ENCODE measurements around the gene FBXO38.

The FBXO38 gene

DNA sequence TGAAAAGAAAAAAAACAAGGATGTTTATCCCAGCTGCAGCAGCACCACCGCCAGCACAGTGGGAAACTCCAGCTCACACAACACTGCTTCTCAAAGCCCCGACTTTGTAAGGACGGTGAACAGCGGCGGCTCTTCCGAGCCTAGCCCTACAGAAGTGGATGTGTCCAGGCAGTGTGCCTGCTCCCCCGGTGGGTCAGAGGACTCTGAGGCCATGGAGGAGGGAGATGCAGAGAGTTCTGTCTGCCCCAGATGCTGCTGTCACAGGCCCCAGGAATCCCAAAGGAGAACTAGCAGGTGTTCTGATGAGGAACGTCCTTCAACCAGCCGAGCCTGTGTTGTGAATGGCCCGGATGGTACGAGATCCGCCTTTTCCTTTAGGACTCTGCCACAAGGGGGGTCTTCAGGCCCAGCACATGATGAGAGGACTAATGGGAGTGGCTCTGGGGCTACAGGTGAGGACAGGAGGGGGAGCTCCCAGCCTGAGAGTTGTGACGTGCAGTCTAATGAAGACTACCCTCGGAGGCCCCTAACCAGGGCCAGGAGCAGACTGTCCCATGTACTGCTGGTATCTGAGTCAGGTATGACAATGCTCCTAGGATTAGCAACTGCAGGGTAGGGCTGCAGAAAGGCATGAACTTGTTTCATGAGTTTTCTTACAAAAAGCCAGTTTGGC, 43.7 kb downstream of the FBXO38 start:
- Histone ChIP-seq H3K36me3 (peaks cover 84% of the 10 kb centered on the region), H3K4me3 (ENCODE audit: low read depth in 1 of 2, low read length in 1 of 2) (no peak overlapping the region), H3K27ac (no peak overlapping the region), H3K4me1 (ENCODE audit: control insufficient read depth in 1 of 2, insufficient read depth in 1 of 2, low read depth in 1 of 2, low read length in 1 of 2) (no peaks in the 10 kb centered on the region), H3K27me3 (no peaks in the 10 kb centered on the region), H3K9me3 (no peaks in the 10 kb centered on the region)
- TF ChIP-seq, protein P1, sequence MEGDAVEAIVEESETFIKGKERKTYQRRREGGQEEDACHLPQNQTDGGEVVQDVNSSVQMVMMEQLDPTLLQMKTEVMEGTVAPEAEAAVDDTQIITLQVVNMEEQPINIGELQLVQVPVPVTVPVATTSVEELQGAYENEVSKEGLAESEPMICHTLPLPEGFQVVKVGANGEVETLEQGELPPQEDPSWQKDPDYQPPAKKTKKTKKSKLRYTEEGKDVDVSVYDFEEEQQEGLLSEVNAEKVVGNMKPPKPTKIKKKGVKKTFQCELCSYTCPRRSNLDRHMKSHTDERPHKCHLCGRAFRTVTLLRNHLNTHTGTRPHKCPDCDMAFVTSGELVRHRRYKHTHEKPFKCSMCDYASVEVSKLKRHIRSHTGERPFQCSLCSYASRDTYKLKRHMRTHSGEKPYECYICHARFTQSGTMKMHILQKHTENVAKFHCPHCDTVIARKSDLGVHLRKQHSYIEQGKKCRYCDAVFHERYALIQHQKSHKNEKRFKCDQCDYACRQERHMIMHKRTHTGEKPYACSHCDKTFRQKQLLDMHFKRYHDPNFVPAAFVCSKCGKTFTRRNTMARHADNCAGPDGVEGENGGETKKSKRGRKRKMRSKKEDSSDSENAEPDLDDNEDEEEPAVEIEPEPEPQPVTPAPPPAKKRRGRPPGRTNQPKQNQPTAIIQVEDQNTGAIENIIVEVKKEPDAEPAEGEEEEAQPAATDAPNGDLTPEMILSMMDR (IDR thresholded peaks at IDR 0.05) = no peak

DNA sequence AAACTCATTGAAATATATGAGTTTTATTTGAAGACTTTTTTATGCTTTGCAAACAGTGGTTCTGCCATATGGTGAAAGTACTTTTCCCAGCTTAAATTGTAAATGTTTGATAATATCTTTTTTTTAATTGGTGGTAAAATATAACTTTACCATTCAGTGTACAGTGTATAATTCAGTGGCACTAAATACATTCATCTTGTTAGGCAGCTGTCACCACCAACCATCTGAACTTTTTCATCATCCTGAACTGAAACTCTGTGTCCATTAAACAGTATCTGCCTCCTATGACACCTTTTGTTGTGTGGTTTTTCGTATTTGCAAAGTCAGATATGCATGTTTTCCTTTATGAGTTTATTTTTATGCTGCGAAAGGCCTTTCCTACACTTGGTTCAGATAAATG, 45.1 kb downstream of the FBXO38 start:
- no peaks in the 10 kb centered on the region for H3K9me3 ChIP-seq
- peaks cover 84% of the 10 kb centered on the region for H3K36me3 ChIP-seq

GRCh38 chr5:148433826-148434225, 50.1 kb downstream of the FBXO38 start:
- H3K4me3 ChIP-seq (ENCODE audit: low read depth in 1 of 2, low read length in 1 of 2) = no peak overlapping the region
- peaks cover 84% of the 10 kb centered on the region for H3K36me3 ChIP-seq
- H3K27me3 ChIP-seq = no peaks in the 10 kb centered on the region
- TF ChIP-seq, protein P1 (IDR thresholded peaks at IDR 0.05) = no peak
- no peaks in the 10 kb centered on the region for H3K9me3 ChIP-seq
- H3K27ac ChIP-seq = no peak overlapping the region
- peaks cover 3 to 4% of the 10 kb centered on the region in 2 experiments for H3K4me1 ChIP-seq (ENCODE audit: control insufficient read depth in 1 of 2, insufficient read depth in 1 of 2, low read depth in 1 of 2, low read length in 1 of 2)

More for the DNA sequence above, 45.1 kb downstream of the FBXO38 start:
- peak overlapping the region; percentile 2 for H3K27ac ChIP-seq
- H3K4me1 ChIP-seq (ENCODE audit: control insufficient read depth in 1 of 2, insufficient read depth in 1 of 2, low read depth in 1 of 2, low read length in 1 of 2) = no peaks in the 10 kb centered on the region
- TF ChIP-seq, protein P1 (IDR thresholded peaks at IDR 0.05) = no peak
- H3K27me3 ChIP-seq = no peaks in the 10 kb centered on the region
- H3K4me3 ChIP-seq (ENCODE audit: low read depth in 1 of 2, low read length in 1 of 2) = no peak overlapping the region

GRCh38 chr5:148436029-148436428, 52.3 kb downstream of the FBXO38 start:
- TF ChIP-seq, protein P1 (IDR thresholded peaks at IDR 0.05) = no peak
- H3K27me3 ChIP-seq = no peaks in the 10 kb centered on the region
- H3K4me1 ChIP-seq (ENCODE audit: control insufficient read depth in 1 of 2, insufficient read depth in 1 of 2, low read depth in 1 of 2, low read length in 1 of 2) = peaks cover 3 to 4% of the 10 kb centered on the region in 2 experiments
- H3K4me3 ChIP-seq (ENCODE audit: low read depth in 1 of 2, low read length in 1 of 2) = no peak overlapping the region
- no peak overlapping the region for H3K27ac ChIP-seq
- H3K36me3 ChIP-seq = peaks cover 100% of the 10 kb centered on the region
- no peaks in the 10 kb centered on the region for H3K9me3 ChIP-seq

DNA sequence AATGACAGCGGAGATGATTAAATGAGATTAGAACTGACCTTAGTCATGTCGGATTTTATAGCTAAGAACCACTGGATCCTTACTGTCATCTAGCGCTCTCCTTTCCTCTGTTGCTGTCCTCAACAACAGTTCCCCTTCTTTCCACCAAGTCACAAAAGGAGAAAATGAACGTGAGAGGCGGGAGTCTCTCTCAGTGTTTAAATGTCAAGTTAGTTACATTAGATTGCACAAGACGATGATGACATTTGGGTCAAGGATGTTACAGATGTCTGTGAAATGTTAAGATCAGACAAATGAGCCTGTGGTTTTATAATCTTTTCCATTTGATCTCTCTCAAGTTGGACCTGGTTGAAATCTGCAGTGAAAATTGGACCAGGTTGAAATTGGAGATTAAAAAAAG, 53.5 kb downstream of the FBXO38 start:
- Histone ChIP-seq H3K4me1 (ENCODE audit: control insufficient read depth in 1 of 2, insufficient read depth in 1 of 2, low read depth in 1 of 2, low read length in 1 of 2) (peaks cover 3 to 4% of the 10 kb centered on the region in 2 experiments), H3K9me3 (no peaks in the 10 kb centered on the region), H3K36me3 (peaks cover 100% of the 10 kb centered on the region), H3K27ac (peak overlapping the region; percentile 40), H3K4me3 (ENCODE audit: low read depth in 1 of 2, low read length in 1 of 2) (no peak overlapping the region), H3K27me3 (no peaks in the 10 kb centered on the region)
- TF ChIP-seq, protein P1 (IDR thresholded peaks at IDR 0.05) = no peak

All from neutrophil (primary cell).